Suprapubic skin (tissue), 4 donors: ENCODE results near the gene CA7. TPM values are rescaled to one million over a fixed set of nuclear protein-coding genes. Genes with fewer than 3 reads are reported as not detected.
"Not testable (repeated sequence)": the region's sequence is repeated elsewhere in the genome, so short reads cannot be mapped to it uniquely, and the experiment has no call there.

Experiments
- DNase-seq, 2 donors: peaks; one replicate each; pipeline ENCODE4 v3.0.0-alpha.2; 2019; ENCODE audit warnings: low spot score in 2 of 2
- H3K27ac ChIP-seq: fragments of 200-600 bp; sonication (generic); one replicate; pipeline ENCODE4 v1.5.1; 2019
- H3K27me3 ChIP-seq: fragments of 200-600 bp; sonication (generic); one replicate; pipeline ENCODE4 v1.5.1; 2019
- H3K36me3 ChIP-seq: fragments of 200-600 bp; sonication (generic); one replicate; pipeline ENCODE4 v1.5.1; 2019
- H3K4me1 ChIP-seq: fragments of 200-600 bp; sonication (generic); one replicate; pipeline ENCODE4 v1.5.1; 2019
- H3K4me3 ChIP-seq: fragments of 200-600 bp; sonication (generic); one replicate; pipeline ENCODE4 v1.5.1; 2019; ENCODE audit warnings: mild to moderate bottlenecking
- H3K9me3 ChIP-seq: fragments of 200-600 bp; sonication (generic); one replicate; pipeline ENCODE4 v1.5.1; 2019
- EP300 ChIP-seq: sonication (generic); formaldehyde crosslinking; IDR thresholded peaks from one replicate; pipeline ENCODE4 v1.6.1; 2017; ENCODE audit warnings: antibody characterized with exemption
- POLR2A ChIP-seq, 2 donors: fragments of 450-650 bp; IDR thresholded peaks; one replicate each; pipeline ENCODE4 v1.6.1; 2017; ENCODE audit warnings: antibody characterized with exemption in 2 of 2, mild to moderate bottlenecking in 2 of 2, moderate library complexity in 2 of 2
- POLR2AphosphoS5 ChIP-seq, 3 donors: sonication (generic); formaldehyde crosslinking; IDR thresholded peaks; one replicate each; pipeline ENCODE4 v1.6.1; 2017; ENCODE audit warnings: antibody characterized with exemption in 3 of 3
- WGBS: methylation state at CpG from one replicate; pipeline ENCODE4 v1.1.5; 2018; 5-methylcytosine and 5-hydroxymethylcytosine counted together
- total RNA-seq, 4 donors: library from RNA; depleted of rRNA; stranded (reverse); fragments of >200 nt; gene quantifications; one replicate each; pipeline ENCODE4 v1.1.0, GENCODE V29; 2016
- TF ChIP-seq, protein P1 (sequence below), 2 donors: fragments of 200-600 bp in 1 of 2; fragments of 450-650 bp in 1 of 2; sonication (generic) in 1 of 2; IDR thresholded peaks; one replicate each; pipeline ENCODE4 v1.5.1; 2016 to 2019; ENCODE audit warnings: antibody characterized with exemption in 2 of 2, mild to moderate bottlenecking in 1 of 2, moderate library complexity in 1 of 2

The CA7 gene
- total RNA-seq, 4 donors from 2014 or later, result not detected

DNA sequence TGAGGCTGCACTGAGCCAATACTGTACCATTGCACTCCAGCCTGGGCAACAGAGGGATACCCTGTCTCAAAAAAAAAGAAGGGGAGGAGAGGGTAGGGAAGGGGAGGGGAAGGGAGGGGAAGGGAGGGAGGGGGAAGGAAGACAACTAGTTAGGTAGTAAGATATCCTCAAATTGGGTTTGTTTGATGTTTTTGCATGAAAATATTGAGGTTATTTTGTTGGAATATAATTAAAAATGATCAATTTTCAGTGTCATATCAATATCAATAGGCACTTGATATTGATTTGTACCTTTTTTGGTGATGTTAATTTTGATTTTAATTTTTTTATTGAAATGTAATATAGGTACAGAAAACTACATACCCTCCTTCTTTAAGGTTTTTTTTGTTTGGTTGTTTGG is 19.5 kb downstream of the CA7 start:
- Histone ChIP-seq H3K27me3 (no peaks in the 10 kb centered on the region), H3K4me1 (peaks cover 5% of the 10 kb centered on the region), H3K9me3 (no peaks in the 10 kb centered on the region), H3K36me3 (no peaks in the 10 kb centered on the region), H3K27ac (no peak overlapping the region), H3K4me3 (no peak overlapping the region)
- no peak for DNase-seq
- TF ChIP-seq POLR2A (IDR thresholded peaks at IDR 0.05) (no peak), EP300 (no peak), POLR2AphosphoS5 (IDR thresholded peaks at IDR 0.05) (no peak)
- TF ChIP-seq, protein P1, sequence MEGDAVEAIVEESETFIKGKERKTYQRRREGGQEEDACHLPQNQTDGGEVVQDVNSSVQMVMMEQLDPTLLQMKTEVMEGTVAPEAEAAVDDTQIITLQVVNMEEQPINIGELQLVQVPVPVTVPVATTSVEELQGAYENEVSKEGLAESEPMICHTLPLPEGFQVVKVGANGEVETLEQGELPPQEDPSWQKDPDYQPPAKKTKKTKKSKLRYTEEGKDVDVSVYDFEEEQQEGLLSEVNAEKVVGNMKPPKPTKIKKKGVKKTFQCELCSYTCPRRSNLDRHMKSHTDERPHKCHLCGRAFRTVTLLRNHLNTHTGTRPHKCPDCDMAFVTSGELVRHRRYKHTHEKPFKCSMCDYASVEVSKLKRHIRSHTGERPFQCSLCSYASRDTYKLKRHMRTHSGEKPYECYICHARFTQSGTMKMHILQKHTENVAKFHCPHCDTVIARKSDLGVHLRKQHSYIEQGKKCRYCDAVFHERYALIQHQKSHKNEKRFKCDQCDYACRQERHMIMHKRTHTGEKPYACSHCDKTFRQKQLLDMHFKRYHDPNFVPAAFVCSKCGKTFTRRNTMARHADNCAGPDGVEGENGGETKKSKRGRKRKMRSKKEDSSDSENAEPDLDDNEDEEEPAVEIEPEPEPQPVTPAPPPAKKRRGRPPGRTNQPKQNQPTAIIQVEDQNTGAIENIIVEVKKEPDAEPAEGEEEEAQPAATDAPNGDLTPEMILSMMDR (IDR thresholded peaks at IDR 0.05), result no peak

DNA sequence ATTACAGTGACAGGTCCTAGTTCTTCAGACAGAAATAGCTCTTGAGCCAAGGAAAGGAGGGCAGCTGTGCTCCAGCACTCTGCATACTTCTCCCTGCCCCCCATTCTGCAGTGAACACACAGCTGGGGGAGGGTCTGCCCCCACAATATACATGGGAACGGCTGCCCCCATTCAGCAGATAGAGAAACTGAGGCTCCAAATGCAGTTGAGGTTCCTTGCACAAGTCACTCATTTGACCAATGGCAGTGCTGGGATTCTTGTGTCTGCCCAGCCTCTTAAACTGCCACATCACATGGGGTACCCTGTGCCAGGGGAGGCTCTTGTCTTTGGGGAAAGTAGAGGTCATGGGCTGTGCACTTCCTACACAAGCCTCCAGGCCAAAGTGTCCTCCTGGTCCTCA is 25.2 kb downstream of the CA7 start:
- Histone ChIP-seq H3K27me3 (no peaks in the 10 kb centered on the region), H3K4me1 (peaks cover 16% of the 10 kb centered on the region), H3K36me3 (no peaks in the 10 kb centered on the region), H3K4me3 (no peak overlapping the region), H3K9me3 (no peaks in the 10 kb centered on the region), H3K27ac (no peak overlapping the region)
- DNase-seq, result no peak
- 90% methylated on average over 1 of the region's 1 CpG for WGBS
- TF ChIP-seq POLR2AphosphoS5 (IDR thresholded peaks at IDR 0.05) (no peak), EP300 (no peak), POLR2A (IDR thresholded peaks at IDR 0.05) (no peak)
- TF ChIP-seq, protein P1 (IDR thresholded peaks at IDR 0.05), result no peak

DNA sequence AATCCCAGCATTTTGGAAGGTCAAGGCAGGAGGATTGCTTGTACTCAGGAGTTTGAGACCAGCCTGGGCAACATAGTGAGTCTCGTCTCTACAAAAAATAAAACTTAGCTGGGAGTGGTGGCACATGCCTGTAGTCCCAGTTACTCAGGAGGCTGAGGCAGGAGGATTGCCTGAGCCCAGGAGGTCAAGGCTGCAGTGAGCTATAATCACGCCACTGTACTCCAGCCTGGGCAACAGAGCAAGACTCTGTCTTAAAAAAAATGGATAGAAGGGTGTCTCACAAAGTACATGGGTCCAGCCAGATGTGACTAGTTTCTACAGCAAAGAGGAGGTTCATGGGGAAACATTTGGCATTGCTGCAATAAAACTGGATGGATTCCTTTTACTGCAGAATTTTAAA is 27.1 kb downstream of the CA7 start:
- not testable (repeated sequence) for H3K27me3 ChIP-seq, H3K9me3 ChIP-seq, DNase-seq, H3K36me3 ChIP-seq, H3K27ac ChIP-seq, H3K4me3 ChIP-seq
- WGBS, result 92% methylated on average over 2 of the region's 2 CpGs
- peaks cover 16% of the 10 kb centered on the region for H3K4me1 ChIP-seq

DNA sequence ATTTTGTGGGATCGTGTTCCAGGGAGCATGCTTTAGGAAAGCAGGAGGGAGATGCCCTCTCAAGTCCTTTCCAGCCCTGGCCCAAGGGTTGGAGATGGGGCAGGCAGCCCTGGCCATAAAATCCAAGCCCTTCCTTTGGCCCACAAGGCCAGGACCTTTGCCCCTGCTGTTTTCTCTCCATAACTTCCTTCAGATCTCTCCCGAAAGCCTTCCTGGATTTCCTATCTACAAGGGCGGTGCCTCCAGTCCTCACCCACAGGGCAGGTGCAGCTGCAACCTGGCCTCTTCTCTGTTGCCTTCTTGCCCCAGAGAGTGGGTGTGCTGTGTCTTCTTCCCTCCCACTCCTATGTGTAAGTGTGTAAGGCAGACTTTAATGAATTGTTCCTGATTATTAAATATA is 27.6 kb downstream of the CA7 start:
- DNase-seq, result no peak
- Histone ChIP-seq H3K36me3 (no peaks in the 10 kb centered on the region), H3K27me3 (no peaks in the 10 kb centered on the region), H3K4me1 (peaks cover 16% of the 10 kb centered on the region), H3K9me3 (no peaks in the 10 kb centered on the region), H3K4me3 (no peak overlapping the region), H3K27ac (no peak overlapping the region)
- TF ChIP-seq, protein P1 (IDR thresholded peaks at IDR 0.05), result no peak
- TF ChIP-seq POLR2AphosphoS5 (IDR thresholded peaks at IDR 0.05) (no peak), EP300 (no peak), POLR2A (IDR thresholded peaks at IDR 0.05) (no peak)
- WGBS, result 90% methylated on average over 3 of the region's 3 CpGs

DNA sequence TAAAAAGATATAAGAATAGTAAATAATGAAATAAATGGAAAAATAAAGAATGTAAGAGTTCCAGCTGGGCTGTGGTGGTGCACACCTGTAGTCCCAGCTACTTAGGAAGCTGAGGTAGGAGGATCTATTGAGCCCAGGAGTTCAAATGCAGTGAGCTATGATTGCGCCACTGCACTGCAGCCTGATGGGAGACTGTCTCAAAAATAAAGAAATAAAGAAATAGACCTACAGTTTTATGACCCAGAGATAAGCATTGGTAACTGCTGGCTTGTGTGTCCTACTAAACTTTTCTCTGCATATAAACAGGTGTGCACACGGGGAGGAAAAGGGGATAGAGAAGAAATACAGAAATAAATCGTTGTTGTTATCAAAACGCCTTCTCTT is 28.3 kb downstream of the CA7 start:
- no peak overlapping the region for H3K27ac ChIP-seq
- TF ChIP-seq EP300 (no peak), POLR2AphosphoS5 (IDR thresholded peaks at IDR 0.05) (no peak), POLR2A (IDR thresholded peaks at IDR 0.05) (no peak)
- TF ChIP-seq, protein P1 (IDR thresholded peaks at IDR 0.05), result no peak
- no peak for DNase-seq
- H3K4me1 ChIP-seq, result peaks cover 16% of the 10 kb centered on the region
- H3K36me3 ChIP-seq, result no peaks in the 10 kb centered on the region
- no peaks in the 10 kb centered on the region for H3K9me3 ChIP-seq
- WGBS, result 54% methylated on average over 4 of the region's 4 CpGs
- H3K4me3 ChIP-seq, result peak overlapping the region; percentile 34
- H3K27me3 ChIP-seq, result no peaks in the 10 kb centered on the region

DNA sequence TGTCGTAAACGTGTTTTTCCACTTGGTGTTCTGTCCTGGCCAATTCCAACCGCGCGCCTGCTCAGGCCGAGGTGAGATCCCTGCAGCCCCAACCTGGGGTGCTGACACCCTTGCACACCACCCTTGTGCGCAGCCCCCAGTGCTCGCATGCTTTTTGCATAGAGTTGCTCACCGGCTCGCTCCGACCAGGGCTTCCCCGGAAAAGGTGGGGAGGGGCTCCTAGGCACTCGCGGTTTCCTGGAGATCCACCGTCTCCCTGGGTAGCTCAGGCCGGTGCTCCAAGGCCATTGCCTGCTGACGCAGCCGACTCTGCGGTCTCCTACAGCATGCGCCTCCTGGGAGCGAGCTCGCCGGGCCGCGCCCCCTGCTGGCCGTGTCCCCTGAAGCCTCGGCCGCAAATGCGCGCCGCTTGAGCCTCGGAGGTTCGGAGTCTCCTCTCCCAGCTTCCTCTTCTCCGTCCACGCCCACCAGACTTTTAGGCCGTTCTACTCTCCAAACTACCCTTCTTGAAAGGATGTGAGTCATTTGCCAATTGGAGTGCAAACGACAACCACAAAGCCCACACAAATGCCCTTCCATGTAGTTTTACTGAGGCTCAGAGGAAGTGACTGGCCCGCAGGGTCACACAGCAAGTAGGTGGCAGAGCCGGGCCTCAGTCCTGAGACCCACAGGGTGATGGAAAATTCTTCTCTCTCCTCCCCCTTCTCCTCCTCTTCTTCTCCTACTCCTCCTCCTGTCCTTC is 28.9 kb downstream of the CA7 start:
- no peaks in the 10 kb centered on the region for H3K9me3 ChIP-seq
- 5% methylated on average over 27 of the region's 39 CpGs for WGBS

More for the DNA sequence above, 28.9 kb downstream of the CA7 start:
- Histone ChIP-seq H3K27me3 (no peaks in the 10 kb centered on the region), H3K4me3 (peak overlapping the region; percentile 34), H3K36me3 (no peaks in the 10 kb centered on the region), H3K4me1 (peaks cover 13% of the 10 kb centered on the region), H3K27ac (no peak overlapping the region)
- DNase-seq, result peak; percentile 92 to 95
- TF ChIP-seq POLR2A (IDR thresholded peaks at IDR 0.05) (no peak), EP300 (no peak), POLR2AphosphoS5 (IDR thresholded peaks at IDR 0.05) (no peak)
- TF ChIP-seq, protein P1 (IDR thresholded peaks at IDR 0.05), result peak; percentile 56 to 94
